ENCODE results near the gene CALML4.

The CALML4 gene

DNA sequence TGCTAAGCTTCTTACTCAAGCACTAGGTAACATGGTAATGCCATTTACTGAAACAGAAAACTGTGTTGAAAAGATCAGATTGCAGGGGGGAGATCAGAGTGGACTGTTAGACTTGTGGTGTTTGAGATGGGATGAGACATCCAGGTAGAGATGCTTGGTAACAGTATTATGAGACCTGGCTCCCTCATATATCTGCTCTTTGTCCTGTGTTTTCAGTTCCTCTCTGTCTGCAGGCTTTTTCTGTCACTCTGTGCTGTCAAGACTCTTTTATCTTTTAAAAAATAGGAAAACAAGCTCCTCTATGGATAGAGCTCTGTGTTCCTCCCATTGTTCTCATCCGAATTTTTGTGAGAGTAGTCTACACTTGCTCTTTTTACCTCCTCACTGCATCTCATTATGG, 48.1 kb downstream of the CALML4 start:
- TF ChIP-seq CTCF (IDR thresholded peaks at IDR 0.05; ENCODE audit: insufficient read depth, low read depth, low read length, missing control alignments) = no peak
- DNase-seq (ENCODE audit: low read depth) = no peak
- H3K4me3 ChIP-seq (ENCODE audit: low read length) = no peak overlapping the region

- peak; percentile 83 for TF ChIP-seq CTCF (IDR thresholded peaks at IDR 0.05; ENCODE audit: insufficient read depth, low read depth, low read length, missing control alignments)
- H3K4me3 ChIP-seq (ENCODE audit: low read length) = no peak overlapping the region
- peak; percentile 65 for DNase-seq (ENCODE audit: low read depth)
These were observed 50.1 kb downstream of the CALML4 start for GRCh38 chr15:68154923-68155559.

DNA sequence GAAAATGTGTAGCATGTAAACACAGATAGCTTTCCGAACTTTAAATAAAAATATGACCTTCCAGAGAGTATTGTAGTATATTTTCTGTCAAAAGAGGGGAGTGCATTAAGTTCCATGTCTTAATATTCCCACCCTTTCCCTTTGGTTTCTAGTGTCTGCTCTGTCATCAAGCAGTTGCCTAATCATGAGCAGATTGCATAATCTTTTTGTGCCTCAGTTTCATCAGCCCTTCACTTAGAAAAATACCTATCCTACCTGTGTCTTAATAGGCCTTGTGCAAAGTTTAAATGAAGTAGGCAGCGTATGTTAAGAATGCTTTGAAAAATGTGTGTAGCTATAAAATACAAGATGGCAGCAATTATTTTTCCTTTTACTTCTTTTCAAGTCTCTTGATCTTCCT, 52.8 kb downstream of the CALML4 start:
- no peak overlapping the region for H3K4me3 ChIP-seq (ENCODE audit: low read length)
- no peak for TF ChIP-seq CTCF (IDR thresholded peaks at IDR 0.05; ENCODE audit: insufficient read depth, low read depth, low read length, missing control alignments)
- DNase-seq (ENCODE audit: low read depth) = peak; percentile 60

- peak; percentile 47 for DNase-seq (ENCODE audit: low read depth)
- no peak for TF ChIP-seq CTCF (IDR thresholded peaks at IDR 0.05; ENCODE audit: insufficient read depth, low read depth, low read length, missing control alignments)
- no peak overlapping the region for H3K4me3 ChIP-seq (ENCODE audit: low read length)
These were observed 53.9 kb downstream of the CALML4 start for GRCh38 chr15:68151277-68151676.

DNA sequence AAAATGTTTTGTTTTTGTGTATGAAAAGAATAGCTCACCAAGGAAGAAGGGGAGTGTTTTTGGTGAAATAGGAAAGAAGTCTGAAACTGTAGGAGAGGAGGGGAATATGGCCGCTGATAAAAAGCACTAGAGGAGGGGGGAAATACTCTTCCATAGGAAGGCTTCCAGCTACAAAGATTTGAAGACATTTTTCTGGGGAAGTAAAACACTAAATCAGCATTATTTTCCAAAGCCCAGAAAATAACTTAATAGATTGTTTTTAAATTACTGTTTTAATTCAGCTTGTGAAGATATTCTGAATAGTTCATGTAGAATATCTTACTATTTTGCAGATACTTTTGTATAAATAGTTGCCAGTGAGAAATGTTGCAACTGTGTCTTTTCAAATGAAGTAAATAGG, 54.9 kb downstream of the CALML4 start:
- no peak for DNase-seq (ENCODE audit: low read depth)
- no peak for TF ChIP-seq CTCF (IDR thresholded peaks at IDR 0.05; ENCODE audit: insufficient read depth, low read depth, low read length, missing control alignments)
- H3K4me3 ChIP-seq (ENCODE audit: low read length) = no peak overlapping the region

- TF ChIP-seq CTCF (IDR thresholded peaks at IDR 0.05; ENCODE audit: insufficient read depth, low read depth, low read length, missing control alignments) = no peak
- no peak for DNase-seq (ENCODE audit: low read depth)
- H3K4me3 ChIP-seq (ENCODE audit: low read length) = no peak overlapping the region
These were observed 56.1 kb downstream of the CALML4 start for GRCh38 chr15:68149059-68149458.

DNA sequence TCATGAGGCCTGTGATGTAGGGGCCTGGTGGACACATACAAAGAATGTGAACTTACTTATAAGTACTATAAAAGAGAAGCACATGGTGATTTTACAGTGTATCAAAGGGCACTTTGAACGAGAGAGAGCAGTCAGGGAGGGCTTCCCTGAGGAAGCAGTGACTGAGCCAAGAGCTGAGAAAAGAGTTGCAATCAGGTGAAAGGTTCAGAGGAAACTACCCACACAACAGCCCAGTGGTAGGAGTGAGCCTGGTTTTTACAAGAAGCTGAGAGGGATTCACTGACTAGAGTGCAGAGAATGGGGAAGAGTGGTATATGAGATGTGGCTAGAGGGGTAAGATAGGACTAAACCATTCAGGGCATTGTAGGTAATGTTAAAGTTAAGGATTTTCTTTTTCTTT, 57.1 kb downstream of the CALML4 start:
- TF ChIP-seq CTCF (IDR thresholded peaks at IDR 0.05; ENCODE audit: insufficient read depth, low read depth, low read length, missing control alignments) = no peak
- no peak overlapping the region for H3K4me3 ChIP-seq (ENCODE audit: low read length)
- no peak for DNase-seq (ENCODE audit: low read depth)
